Measurements from ENCODE around the gene LAMA4. TPM values are rescaled to one million over a fixed set of nuclear protein-coding genes. Genes with fewer than 3 reads are reported as not detected.

Gene LAMA4
- total RNA-seq, 6 experiments from 2014 or later: 2.9 to 8.3 (median 4.2) TPM

DNA sequence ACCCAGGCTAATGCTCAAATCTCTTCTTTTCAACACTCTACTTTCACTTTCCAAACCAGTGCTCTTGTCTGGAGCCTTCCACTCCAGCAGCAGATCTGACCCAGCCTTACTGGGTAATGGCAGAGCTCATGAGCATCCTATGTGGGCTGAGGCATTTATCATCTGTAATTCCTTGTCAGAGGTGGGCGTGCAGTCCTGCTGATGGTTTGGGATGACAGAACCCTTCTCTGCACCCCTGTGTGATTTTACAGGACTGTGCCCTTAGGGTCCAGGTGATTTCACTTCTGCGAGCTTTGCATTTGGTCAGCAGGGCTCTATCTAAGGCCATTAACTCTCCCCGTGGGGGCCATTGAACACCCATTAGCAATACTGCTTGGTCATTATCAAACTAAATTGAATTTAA, 55.4 kb downstream of the LAMA4 start:
- Histone ChIP-seq H3K27me3 (no peaks in the 10 kb centered on the region), H3K4me1 (peaks cover 0 to 10% (median 2%) of the 10 kb centered on the region in 4 donors), H3K4me3 (no peak overlapping the region), H3K36me3 (no peaks in the 10 kb centered on the region), H3K27ac (no peak overlapping the region), H3K9me3 (no peaks in the 10 kb centered on the region)
- ATAC-seq (peak in 1 of 4 donors; percentile 36), DNase-seq (no peak)
- intact Hi-C loops (cut with DNase I): no loop called here
- TF ChIP-seq POLR2A (IDR thresholded peaks at IDR 0.05): no peak
- TF ChIP-seq, protein P1, sequence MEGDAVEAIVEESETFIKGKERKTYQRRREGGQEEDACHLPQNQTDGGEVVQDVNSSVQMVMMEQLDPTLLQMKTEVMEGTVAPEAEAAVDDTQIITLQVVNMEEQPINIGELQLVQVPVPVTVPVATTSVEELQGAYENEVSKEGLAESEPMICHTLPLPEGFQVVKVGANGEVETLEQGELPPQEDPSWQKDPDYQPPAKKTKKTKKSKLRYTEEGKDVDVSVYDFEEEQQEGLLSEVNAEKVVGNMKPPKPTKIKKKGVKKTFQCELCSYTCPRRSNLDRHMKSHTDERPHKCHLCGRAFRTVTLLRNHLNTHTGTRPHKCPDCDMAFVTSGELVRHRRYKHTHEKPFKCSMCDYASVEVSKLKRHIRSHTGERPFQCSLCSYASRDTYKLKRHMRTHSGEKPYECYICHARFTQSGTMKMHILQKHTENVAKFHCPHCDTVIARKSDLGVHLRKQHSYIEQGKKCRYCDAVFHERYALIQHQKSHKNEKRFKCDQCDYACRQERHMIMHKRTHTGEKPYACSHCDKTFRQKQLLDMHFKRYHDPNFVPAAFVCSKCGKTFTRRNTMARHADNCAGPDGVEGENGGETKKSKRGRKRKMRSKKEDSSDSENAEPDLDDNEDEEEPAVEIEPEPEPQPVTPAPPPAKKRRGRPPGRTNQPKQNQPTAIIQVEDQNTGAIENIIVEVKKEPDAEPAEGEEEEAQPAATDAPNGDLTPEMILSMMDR (IDR thresholded peaks at IDR 0.05): no peak
- WGBS (ENCODE audit: insufficient coverage, low coverage, low lambda C conversion rate, missing lambda C conversion rate): 100% methylated on average over 1 of the region's 3 CpGs

DNA sequence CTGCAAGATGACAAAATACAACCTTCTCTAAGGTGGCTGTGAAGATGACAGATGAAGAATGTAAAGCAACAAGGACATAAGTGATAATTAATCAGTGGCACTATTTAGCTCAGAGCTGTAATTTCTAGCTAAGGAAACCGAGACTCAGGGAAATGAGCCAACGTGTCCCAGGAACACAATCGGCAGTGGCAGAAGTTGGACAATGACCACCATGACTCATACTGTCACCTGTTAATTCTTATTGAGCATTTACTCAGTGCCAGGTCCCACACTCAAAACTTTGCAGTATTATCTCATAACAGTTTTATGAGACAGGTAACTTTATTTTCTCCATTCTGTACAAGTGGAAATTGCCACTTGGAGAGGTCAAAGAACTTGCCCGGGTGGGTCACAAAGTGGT, 55.8 kb downstream of the LAMA4 start:
- Histone ChIP-seq H3K27ac (no peak overlapping the region), H3K4me3 (no peak overlapping the region), H3K27me3 (no peaks in the 10 kb centered on the region), H3K4me1 (peaks cover 0 to 8% (median 2%) of the 10 kb centered on the region in 4 donors), H3K36me3 (no peaks in the 10 kb centered on the region), H3K9me3 (no peaks in the 10 kb centered on the region)
- intact Hi-C loops (cut with DNase I): no loop called here
- WGBS (ENCODE audit: insufficient coverage, low coverage, low lambda C conversion rate, missing lambda C conversion rate): 38% methylated on average over 4 of the region's 4 CpGs
- peak in 2 of 4 donors; percentile 55 to 78 for ATAC-seq
- TF ChIP-seq POLR2A (IDR thresholded peaks at IDR 0.05): no peak
- TF ChIP-seq, protein P1 (IDR thresholded peaks at IDR 0.05): no peak
- DNase-seq: no peak

DNA sequence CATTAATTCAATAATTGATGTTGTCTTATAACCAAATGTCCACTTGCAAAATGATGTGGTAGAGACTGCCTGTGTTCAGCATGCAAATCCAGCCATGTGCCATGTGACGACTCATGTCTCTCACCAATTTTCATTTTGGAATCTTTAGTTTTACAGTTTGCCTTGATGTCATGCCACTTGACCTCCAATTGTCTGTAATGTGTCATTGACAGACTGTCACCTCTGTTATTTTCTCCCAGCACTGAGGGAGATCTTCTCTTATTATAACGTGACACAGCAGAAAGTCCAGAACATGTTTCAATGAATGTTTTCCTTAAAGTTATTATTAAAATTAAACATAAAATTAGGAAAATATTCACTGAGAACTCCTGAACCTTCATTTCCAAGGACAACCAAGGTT, 56.7 kb downstream of the LAMA4 start:
- Histone ChIP-seq H3K4me3 (no peak overlapping the region), H3K4me1 (no peaks in the 10 kb centered on the region), H3K27ac (no peak overlapping the region), H3K36me3 (no peaks in the 10 kb centered on the region), H3K27me3 (no peaks in the 10 kb centered on the region), H3K9me3 (no peaks in the 10 kb centered on the region)
- DNase-seq: no peak
- intact Hi-C loops (cut with DNase I): no loop called here
- TF ChIP-seq POLR2A (IDR thresholded peaks at IDR 0.05): no peak
- TF ChIP-seq, protein P1 (IDR thresholded peaks at IDR 0.05): no peak
- ATAC-seq: no peak
- WGBS (ENCODE audit: insufficient coverage, low coverage, low lambda C conversion rate, missing lambda C conversion rate): 94% methylated on average over 2 of the region's 2 CpGs

DNA sequence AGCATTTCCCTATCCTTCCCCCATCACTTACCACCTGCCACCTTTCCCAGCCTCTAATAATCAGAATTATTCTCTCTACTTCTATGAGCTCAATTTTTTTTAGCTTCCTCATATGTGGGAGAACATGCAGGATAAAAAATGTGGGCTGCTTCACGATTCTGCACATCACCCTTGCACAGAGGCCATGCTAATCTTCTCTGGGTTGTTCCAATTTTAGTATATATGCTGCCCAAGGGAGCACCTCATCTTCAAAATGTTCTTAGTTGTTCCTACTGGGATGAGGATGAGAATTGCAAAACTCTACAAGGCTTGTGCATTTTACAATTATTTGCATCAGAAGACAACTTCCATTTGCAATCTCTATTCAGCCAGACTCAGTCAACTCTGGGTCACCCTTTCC, 58.1 kb downstream of the LAMA4 start:
- DNase-seq: no peak
- Histone ChIP-seq H3K27me3 (no peaks in the 10 kb centered on the region), H3K9me3 (no peaks in the 10 kb centered on the region), H3K36me3 (no peaks in the 10 kb centered on the region), H3K27ac (no peak overlapping the region), H3K4me1 (no peaks in the 10 kb centered on the region), H3K4me3 (no peak overlapping the region)
- no peak for ATAC-seq
- no peak for TF ChIP-seq POLR2A (IDR thresholded peaks at IDR 0.05)
- TF ChIP-seq, protein P1 (IDR thresholded peaks at IDR 0.05): no peak
- WGBS (ENCODE audit: insufficient coverage, low coverage, low lambda C conversion rate, missing lambda C conversion rate): 91% methylated on average over 1 of the region's 1 CpG
- intact Hi-C loops (cut with DNase I): no loop called here

DNA sequence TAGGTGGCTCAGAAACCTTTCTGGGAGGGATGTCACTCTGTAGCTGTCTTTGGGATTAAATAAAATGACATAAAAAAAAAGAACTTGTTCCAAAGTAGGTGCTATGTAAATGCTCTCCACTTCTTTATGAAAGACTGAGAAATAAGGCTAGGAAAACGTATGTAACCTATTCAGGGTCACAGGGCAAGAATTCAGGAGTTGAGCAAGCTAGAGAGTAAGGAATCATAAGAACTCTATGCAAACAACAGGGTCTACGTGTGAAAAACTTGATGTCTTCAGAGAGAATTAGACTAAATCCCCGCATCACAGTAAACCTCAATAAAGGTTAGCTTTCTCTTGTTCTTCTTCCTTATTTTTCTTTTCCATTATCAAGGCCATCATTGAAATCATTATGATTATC, 59.2 kb downstream of the LAMA4 start:
- Histone ChIP-seq H3K27ac (no peak overlapping the region), H3K4me3 (no peak overlapping the region), H3K4me1 (no peaks in the 10 kb centered on the region), H3K9me3 (no peaks in the 10 kb centered on the region), H3K27me3 (no peaks in the 10 kb centered on the region), H3K36me3 (no peaks in the 10 kb centered on the region)
- no peak for ATAC-seq
- TF ChIP-seq POLR2A (IDR thresholded peaks at IDR 0.05): no peak
- TF ChIP-seq, protein P1 (IDR thresholded peaks at IDR 0.05): no peak
- intact Hi-C loops (cut with DNase I): no loop called here
- WGBS (ENCODE audit: insufficient coverage, low coverage, low lambda C conversion rate, missing lambda C conversion rate): 66% methylated on average over 3 of the region's 3 CpGs
- no peak for DNase-seq
